Left hindlimb (tissue), 1 donor: ENCODE data around the gene HPD.

Experiments used
- DNase-seq: peaks from one replicate; pipeline ENCODE4 v3.0.0-alpha.2; 2018

The HPD gene

GRCh38 chr12:121827351-121828099, 31.1 kb downstream of the HPD start:
- DNase-seq: no peak

GRCh38 chr12:121826318-121827150, 32.1 kb downstream of the HPD start:
- DNase-seq: no peak

GRCh38 chr12:121825041-121825523, 33.6 kb downstream of the HPD start:
- no peak for DNase-seq

GRCh38 chr12:121823727-121824115, 34.9 kb downstream of the HPD start:
- DNase-seq: no peak

GRCh38 chr12:121823101-121823726, 35.4 kb downstream of the HPD start:
- DNase-seq: no peak

- no peak for DNase-seq
Measured at GRCh38 chr12:121822393-121823100, 36.1 kb downstream of the HPD start.

- DNase-seq: no peak
Measured at GRCh38 chr12:121820056-121820455, 38.6 kb downstream of the HPD start.

GRCh38 chr12:121819212-121819949, 39.3 kb downstream of the HPD start:
- DNase-seq: no peak

- DNase-seq: no peak
Measured at GRCh38 chr12:121817648-121818043, 41.0 kb downstream of the HPD start.

- DNase-seq: no peak
Measured at GRCh38 chr12:121816925-121817647, 41.6 kb downstream of the HPD start.

- no peak for DNase-seq
Measured at GRCh38 chr12:121815263-121815662, 43.4 kb downstream of the HPD start.

- no peak for DNase-seq
Measured at GRCh38 chr12:121814429-121815119, 44.1 kb downstream of the HPD start.

GRCh38 chr12:121813951-121814350, 44.7 kb downstream of the HPD start:
- no peak for DNase-seq

- no peak for DNase-seq
Measured at GRCh38 chr12:121812921-121813896, 45.5 kb downstream of the HPD start.

- DNase-seq: peak; percentile 71
Measured at GRCh38 chr12:121812320-121812871, 46.3 kb downstream of the HPD start.

GRCh38 chr12:121811434-121812319, 47.0 kb downstream of the HPD start:
- DNase-seq: peak; percentile 85

GRCh38 chr12:121810833-121811433, 47.7 kb downstream of the HPD start:
- DNase-seq: no peak
